Heart left ventricle (tissue), 13 donors: ENCODE measurements around the gene SREBF2.

ENCODE experiments used
- POLR2A ChIP-seq, 2 donors: fragments of 450-650 bp; IDR thresholded peaks; one replicate each; pipeline ENCODE4 v1.6.1; 2017; ENCODE audit warnings: antibody characterized with exemption in 2 of 2, mild to moderate bottlenecking in 2 of 2, moderate library complexity in 2 of 2
- TF ChIP-seq, protein P1 (sequence below), 12 donors: fragments of 200-600 bp; sonication (generic) in 4 of 12; IDR thresholded peaks; one replicate each; pipeline versions ENCODE4 v1.5.0 to v1.8.0; 2018 to 2022; ENCODE audit warnings: antibody characterized with exemption in 12 of 12, mild to moderate bottlenecking in 5 of 12
- donor health status: ischemic (EF 13 %, LVEDD 7.1; RV severe dilation, severe dysfunction).
- donor health status: DM: no; HTN: yes; CAD: no.
- donor health status: DM: no; HTN: no; CAD: no.
- donor health status: ischemic (EF 25% LVEDD 6.9; RV normal size, moderate dysfunction).
- donor health status: ischemic (EF 25% LVEDD 5.7; RV mildly dilated, moderate dysfunction).
- donor health status: ischemic (EF 35%, LVEDD 5.7; RV mildly dilated, moderate dysfunction).
- donor health status: nonischemic (EF 11% LVEDD 7.7; RV severe dilation, severe dysfunction).
- donor health status: DM: yes; HTN: yes; CAD: no.
- donor health status: PGD.
- donor health status: ischemic (EF 29% LVEDD 5.4; RV normal size, mild dysfunction).
- donor health status: nonischemic (EF 23%, LVEDD 6.1; RV moderate dilation, normal function).

DNA sequence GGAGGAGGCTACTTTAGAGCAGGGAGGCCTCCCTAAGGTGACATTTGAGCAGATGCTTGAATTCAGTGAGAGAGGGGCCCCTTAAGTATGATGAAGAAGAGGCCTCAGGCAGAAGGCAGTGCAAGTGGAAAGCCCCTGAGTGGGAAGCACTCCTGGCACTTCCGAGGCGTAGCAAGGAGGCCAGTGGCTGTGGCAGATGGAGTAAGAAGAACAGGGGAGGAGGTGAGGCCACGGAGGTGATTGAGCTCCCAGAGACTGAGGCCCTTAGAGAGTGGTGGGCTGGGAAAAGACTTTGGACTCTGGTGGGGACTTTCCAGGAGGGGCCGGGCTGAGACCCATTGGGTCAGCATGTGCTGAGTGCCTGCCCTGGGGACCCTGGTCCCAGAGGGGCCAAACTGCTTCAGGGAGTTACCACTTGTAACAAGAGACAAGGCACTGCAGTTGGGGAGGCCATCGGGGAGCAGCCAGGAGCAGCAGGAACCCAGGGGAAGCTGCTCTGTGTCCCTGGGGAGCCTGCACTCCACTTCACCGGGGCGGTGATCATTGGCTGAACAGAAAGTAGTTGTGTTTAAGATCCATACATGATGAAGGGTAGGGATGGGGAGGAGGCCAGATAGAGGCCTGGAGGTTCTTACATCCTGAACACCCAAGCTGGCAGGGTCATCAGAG is 116.5 kb downstream of the SREBF2 start:
- TF ChIP-seq, protein P1, sequence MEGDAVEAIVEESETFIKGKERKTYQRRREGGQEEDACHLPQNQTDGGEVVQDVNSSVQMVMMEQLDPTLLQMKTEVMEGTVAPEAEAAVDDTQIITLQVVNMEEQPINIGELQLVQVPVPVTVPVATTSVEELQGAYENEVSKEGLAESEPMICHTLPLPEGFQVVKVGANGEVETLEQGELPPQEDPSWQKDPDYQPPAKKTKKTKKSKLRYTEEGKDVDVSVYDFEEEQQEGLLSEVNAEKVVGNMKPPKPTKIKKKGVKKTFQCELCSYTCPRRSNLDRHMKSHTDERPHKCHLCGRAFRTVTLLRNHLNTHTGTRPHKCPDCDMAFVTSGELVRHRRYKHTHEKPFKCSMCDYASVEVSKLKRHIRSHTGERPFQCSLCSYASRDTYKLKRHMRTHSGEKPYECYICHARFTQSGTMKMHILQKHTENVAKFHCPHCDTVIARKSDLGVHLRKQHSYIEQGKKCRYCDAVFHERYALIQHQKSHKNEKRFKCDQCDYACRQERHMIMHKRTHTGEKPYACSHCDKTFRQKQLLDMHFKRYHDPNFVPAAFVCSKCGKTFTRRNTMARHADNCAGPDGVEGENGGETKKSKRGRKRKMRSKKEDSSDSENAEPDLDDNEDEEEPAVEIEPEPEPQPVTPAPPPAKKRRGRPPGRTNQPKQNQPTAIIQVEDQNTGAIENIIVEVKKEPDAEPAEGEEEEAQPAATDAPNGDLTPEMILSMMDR (IDR thresholded peaks at IDR 0.05) = no peak
- TF ChIP-seq POLR2A (IDR thresholded peaks at IDR 0.05) = no peak
